ENCODE results near the gene PLCB1. TPM values are rescaled to one million over a fixed set of nuclear protein-coding genes. Genes with fewer than 3 reads are reported as not detected.

The PLCB1 gene
- total RNA-seq, 1 donor from 2014 or later: 10.7 TPM

DNA sequence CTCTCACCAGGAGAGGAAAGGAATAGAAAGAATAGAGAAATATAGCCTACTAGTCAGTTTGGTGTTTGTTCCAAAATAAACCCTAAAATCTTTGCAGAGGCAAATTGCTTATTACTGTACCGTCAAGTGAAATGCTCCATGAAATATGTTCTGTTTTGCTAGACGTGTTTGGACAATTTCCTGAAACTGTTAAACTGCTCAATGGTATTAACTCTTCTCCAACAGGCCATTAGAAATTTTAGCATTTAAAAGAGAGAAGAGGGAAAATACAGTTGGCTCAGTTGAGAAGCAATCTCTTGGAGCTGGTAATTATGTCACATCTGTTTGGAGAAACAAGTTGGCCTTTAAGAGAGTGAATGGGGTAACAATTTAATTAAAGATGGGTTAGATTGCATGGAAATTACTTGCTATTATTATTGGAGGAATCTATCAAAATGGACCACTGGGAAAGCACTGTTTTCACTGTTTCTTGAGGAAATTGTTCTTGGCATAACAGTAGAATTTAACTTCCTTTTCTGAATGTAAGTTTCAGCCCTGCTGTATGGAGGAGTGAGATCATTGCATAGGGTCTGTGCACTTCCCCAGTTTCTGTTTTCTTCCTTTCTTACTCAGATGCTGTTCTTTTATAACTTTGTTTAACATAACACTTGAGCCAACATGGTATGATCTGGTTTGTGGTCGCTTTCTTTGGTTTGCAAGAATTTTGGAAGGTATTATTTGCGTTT lies 373.6 kb downstream of the PLCB1 start:
- no peaks in the 10 kb centered on the region for H3K36me3 ChIP-seq (ENCODE audit: insufficient read depth, low read length)
- H3K36me3 Mint-ChIP-seq (ENCODE audit: low read depth, unreplicated experiment): no peaks in the 10 kb centered on the region
- no peak overlapping the region for H3K4me2 ChIP-seq (ENCODE audit: low read length)
- TF ChIP-seq EZH2 (IDR thresholded peaks at IDR 0.05; ENCODE audit: insufficient read depth, low read length): no peak
- TF ChIP-seq, protein P1, sequence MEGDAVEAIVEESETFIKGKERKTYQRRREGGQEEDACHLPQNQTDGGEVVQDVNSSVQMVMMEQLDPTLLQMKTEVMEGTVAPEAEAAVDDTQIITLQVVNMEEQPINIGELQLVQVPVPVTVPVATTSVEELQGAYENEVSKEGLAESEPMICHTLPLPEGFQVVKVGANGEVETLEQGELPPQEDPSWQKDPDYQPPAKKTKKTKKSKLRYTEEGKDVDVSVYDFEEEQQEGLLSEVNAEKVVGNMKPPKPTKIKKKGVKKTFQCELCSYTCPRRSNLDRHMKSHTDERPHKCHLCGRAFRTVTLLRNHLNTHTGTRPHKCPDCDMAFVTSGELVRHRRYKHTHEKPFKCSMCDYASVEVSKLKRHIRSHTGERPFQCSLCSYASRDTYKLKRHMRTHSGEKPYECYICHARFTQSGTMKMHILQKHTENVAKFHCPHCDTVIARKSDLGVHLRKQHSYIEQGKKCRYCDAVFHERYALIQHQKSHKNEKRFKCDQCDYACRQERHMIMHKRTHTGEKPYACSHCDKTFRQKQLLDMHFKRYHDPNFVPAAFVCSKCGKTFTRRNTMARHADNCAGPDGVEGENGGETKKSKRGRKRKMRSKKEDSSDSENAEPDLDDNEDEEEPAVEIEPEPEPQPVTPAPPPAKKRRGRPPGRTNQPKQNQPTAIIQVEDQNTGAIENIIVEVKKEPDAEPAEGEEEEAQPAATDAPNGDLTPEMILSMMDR (IDR thresholded peaks at IDR 0.05; ENCODE audit: insufficient read depth, low read depth, low read length): no peak
- H4K20me1 ChIP-seq (ENCODE audit: insufficient read depth, low read length): no peaks in the 10 kb centered on the region
- no peaks in the 10 kb centered on the region for H3K4me1 Mint-ChIP-seq (ENCODE audit: low read depth, unreplicated experiment)
- no peaks in the 10 kb centered on the region for H3K9me3 Mint-ChIP-seq (ENCODE audit: unreplicated experiment)
- FAIRE-seq: peak; percentile 34
- H3K27me3 ChIP-seq (ENCODE audit: insufficient read depth, low read length): no peaks in the 10 kb centered on the region
- no peaks in the 10 kb centered on the region for H3K4me1 ChIP-seq (ENCODE audit: insufficient read depth, low read length)
- no peaks in the 10 kb centered on the region for H3K79me2 ChIP-seq (ENCODE audit: insufficient read depth, low read length)
- H3K4me3 Mint-ChIP-seq (ENCODE audit: unreplicated experiment): no peak overlapping the region
- H3K9ac ChIP-seq (ENCODE audit: low read length): no peak overlapping the region
- H3K27ac ChIP-seq (ENCODE audit: low read depth, low read length): no peak overlapping the region
- no peak overlapping the region for H3K27ac Mint-ChIP-seq (ENCODE audit: unreplicated experiment)
- H3K4me3 ChIP-seq (ENCODE audit: insufficient read depth, low read depth, low read length): no peak overlapping the region
- H3K9me3 ChIP-seq (ENCODE audit: insufficient read depth, low read depth, low read length): no peaks in the 10 kb centered on the region
- no peak overlapping the region for H2AFZ ChIP-seq (ENCODE audit: low read depth, low read length)
- DNase-seq (ENCODE audit: low read depth): no peak
- no peaks in the 10 kb centered on the region for H3K27me3 Mint-ChIP-seq (ENCODE audit: low read depth, unreplicated experiment)

DNA sequence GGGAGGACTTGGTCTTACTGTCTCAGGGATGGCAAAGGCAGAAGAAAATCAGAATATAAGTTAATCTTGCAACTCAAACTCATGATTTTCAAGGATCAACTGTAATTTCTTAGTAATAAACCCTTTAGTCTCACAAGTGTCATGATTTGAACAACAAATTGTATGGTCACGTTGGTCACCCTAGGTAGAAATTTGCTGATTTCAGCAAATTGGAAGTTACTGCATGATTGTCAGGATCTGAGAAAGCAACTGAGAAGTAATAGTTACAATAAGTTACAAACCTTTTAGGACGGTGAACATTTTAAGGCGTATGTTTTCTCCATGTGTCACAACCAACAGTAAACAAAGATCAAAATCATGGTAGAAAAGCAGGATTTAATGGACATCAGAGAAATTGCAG lies 375.2 kb downstream of the PLCB1 start:
- Histone ChIP-seq H3K9me3 (ENCODE audit: insufficient read depth, low read depth, low read length) (no peaks in the 10 kb centered on the region), H2AFZ (ENCODE audit: low read depth, low read length) (no peak overlapping the region), H4K20me1 (ENCODE audit: insufficient read depth, low read length) (no peaks in the 10 kb centered on the region), H3K27ac (ENCODE audit: low read depth, low read length) (no peak overlapping the region), H3K4me2 (ENCODE audit: low read length) (no peak overlapping the region), H3K36me3 (ENCODE audit: insufficient read depth, low read length) (no peaks in the 10 kb centered on the region), H3K79me2 (ENCODE audit: insufficient read depth, low read length) (no peaks in the 10 kb centered on the region), H3K4me3 (ENCODE audit: insufficient read depth, low read depth, low read length) (no peak overlapping the region), H3K9ac (ENCODE audit: low read length) (no peak overlapping the region), H3K27me3 (ENCODE audit: insufficient read depth, low read length) (no peaks in the 10 kb centered on the region), H3K4me1 (ENCODE audit: insufficient read depth, low read length) (no peaks in the 10 kb centered on the region)
- Mint-ChIP-seq H3K27ac (ENCODE audit: unreplicated experiment) (no peak overlapping the region), H3K9me3 (ENCODE audit: unreplicated experiment) (no peaks in the 10 kb centered on the region), H3K4me3 (ENCODE audit: unreplicated experiment) (no peak overlapping the region), H3K36me3 (ENCODE audit: low read depth, unreplicated experiment) (no peaks in the 10 kb centered on the region), H3K4me1 (ENCODE audit: low read depth, unreplicated experiment) (no peaks in the 10 kb centered on the region), H3K27me3 (ENCODE audit: low read depth, unreplicated experiment) (no peaks in the 10 kb centered on the region)
- TF ChIP-seq EZH2 (IDR thresholded peaks at IDR 0.05; ENCODE audit: insufficient read depth, low read length): no peak
- TF ChIP-seq, protein P1 (IDR thresholded peaks at IDR 0.05; ENCODE audit: insufficient read depth, low read depth, low read length): no peak
- FAIRE-seq (no peak), DNase-seq (ENCODE audit: low read depth) (no peak)

DNA sequence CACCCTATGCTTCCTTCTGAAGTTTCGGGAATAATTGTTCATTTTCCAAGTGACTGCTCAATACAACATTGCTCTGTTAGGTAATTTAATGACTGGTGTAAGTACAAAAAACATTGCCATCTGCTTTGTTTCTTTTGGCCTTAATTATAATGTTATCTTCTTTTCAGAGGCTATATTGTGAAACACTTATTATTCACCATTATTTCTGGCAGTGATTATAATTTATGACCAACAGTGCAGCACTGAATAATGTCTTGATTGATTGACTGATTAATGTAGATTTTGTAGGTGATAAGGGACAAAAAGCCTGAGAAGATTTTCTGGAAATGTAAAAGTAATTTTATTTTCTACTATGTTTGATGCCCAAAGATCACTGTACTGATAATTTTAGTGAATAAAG lies 377.7 kb downstream of the PLCB1 start:
- TF ChIP-seq, protein P1 (IDR thresholded peaks at IDR 0.05; ENCODE audit: insufficient read depth, low read depth, low read length): no peak
- TF ChIP-seq EZH2 (IDR thresholded peaks at IDR 0.05; ENCODE audit: insufficient read depth, low read length): no peak
- H3K36me3 Mint-ChIP-seq (ENCODE audit: low read depth, unreplicated experiment): no peaks in the 10 kb centered on the region

More for the DNA sequence above, 377.7 kb downstream of the PLCB1 start:
- H3K4me3 ChIP-seq (ENCODE audit: insufficient read depth, low read depth, low read length): no peak overlapping the region
- H3K4me1 ChIP-seq (ENCODE audit: insufficient read depth, low read length): no peaks in the 10 kb centered on the region
- H3K9me3 ChIP-seq (ENCODE audit: insufficient read depth, low read depth, low read length): no peaks in the 10 kb centered on the region
- H3K4me1 Mint-ChIP-seq (ENCODE audit: low read depth, unreplicated experiment): no peaks in the 10 kb centered on the region
- H4K20me1 ChIP-seq (ENCODE audit: insufficient read depth, low read length): no peaks in the 10 kb centered on the region
- H3K4me2 ChIP-seq (ENCODE audit: low read length): no peak overlapping the region
- H3K27me3 Mint-ChIP-seq (ENCODE audit: low read depth, unreplicated experiment): no peaks in the 10 kb centered on the region
- no peak overlapping the region for H3K9ac ChIP-seq (ENCODE audit: low read length)
- DNase-seq (ENCODE audit: low read depth) (peak; percentile 29), FAIRE-seq (no peak)
- H2AFZ ChIP-seq (ENCODE audit: low read depth, low read length): no peak overlapping the region
- no peak overlapping the region for H3K4me3 Mint-ChIP-seq (ENCODE audit: unreplicated experiment)
- H3K9me3 Mint-ChIP-seq (ENCODE audit: unreplicated experiment): no peaks in the 10 kb centered on the region
- H3K27me3 ChIP-seq (ENCODE audit: insufficient read depth, low read length): no peaks in the 10 kb centered on the region
- no peaks in the 10 kb centered on the region for H3K36me3 ChIP-seq (ENCODE audit: insufficient read depth, low read length)
- no peak overlapping the region for H3K27ac ChIP-seq (ENCODE audit: low read depth, low read length)
- no peaks in the 10 kb centered on the region for H3K79me2 ChIP-seq (ENCODE audit: insufficient read depth, low read length)
- H3K27ac Mint-ChIP-seq (ENCODE audit: unreplicated experiment): no peak overlapping the region

All from astrocyte (in vitro differentiated cells and primary cell).